Urinary bladder (tissue), 4 donors: ENCODE results near the gene R3HDM2. TPM values are rescaled to one million over a fixed set of nuclear protein-coding genes. Genes with fewer than 3 reads are reported as not detected.

ENCODE experiments used
- DNase-seq: peaks from one replicate; pipeline ENCODE4 v3.0.0-alpha.2; 2015; ENCODE audit errors: extremely low spot score
- H3K27ac ChIP-seq: one replicate; pipeline ENCODE4 v1.5.1; 2013; ENCODE audit warnings: low read depth, mild to moderate bottlenecking, moderate library complexity
- H3K36me3 ChIP-seq: one replicate; pipeline ENCODE4 v1.6.1; 2013; ENCODE audit warnings: mild to moderate bottlenecking, moderate library complexity; ENCODE audit not compliant: insufficient read depth
- H3K4me1 ChIP-seq: one replicate; pipeline ENCODE4 v1.6.1; 2013; ENCODE audit warnings: mild to moderate bottlenecking, moderate library complexity; ENCODE audit not compliant: insufficient read depth
- H3K4me3 ChIP-seq: one replicate; pipeline ENCODE4 v1.5.1; 2013; ENCODE audit warnings: low read depth, low read length
- WGBS: extraction: QIAGEN DNeasy Blood & Tissue Kit; methylation state at CpG from one replicate; pipeline ENCODE4 v1.1.7; 2013; 5-methylcytosine and 5-hydroxymethylcytosine counted together
- polyA plus RNA-seq: library from polyadenylated mRNA; stranded (reverse); fragments of 200-250 nt; gene quantifications from one replicate; pipeline ENCODE4 v1.2.3, GENCODE V29; 2013
- total RNA-seq: library from RNA; depleted of rRNA; stranded (reverse); fragments of >200 nt; gene quantifications from one replicate; pipeline ENCODE4 v1.2.3, GENCODE V29; 2014
- donor health status: healthy with polysubstance abuse.
- donor health status: healthy.

The R3HDM2 gene
- total and polyA plus RNA-seq, 2 donors: 28.0 to 37.0 TPM

- no peaks in the 10 kb centered on the region for H3K4me1 ChIP-seq
- H3K4me3 ChIP-seq: no peak overlapping the region
- 91% methylated on average over 13 of the region's 13 CpGs for WGBS
- H3K27ac ChIP-seq: no peak overlapping the region
- H3K36me3 ChIP-seq: peaks cover 3% of the 10 kb centered on the region
- DNase-seq: no peak
Observed at GRCh38 chr12:57231276-57232021, 199.4 kb downstream of the R3HDM2 start.

DNA sequence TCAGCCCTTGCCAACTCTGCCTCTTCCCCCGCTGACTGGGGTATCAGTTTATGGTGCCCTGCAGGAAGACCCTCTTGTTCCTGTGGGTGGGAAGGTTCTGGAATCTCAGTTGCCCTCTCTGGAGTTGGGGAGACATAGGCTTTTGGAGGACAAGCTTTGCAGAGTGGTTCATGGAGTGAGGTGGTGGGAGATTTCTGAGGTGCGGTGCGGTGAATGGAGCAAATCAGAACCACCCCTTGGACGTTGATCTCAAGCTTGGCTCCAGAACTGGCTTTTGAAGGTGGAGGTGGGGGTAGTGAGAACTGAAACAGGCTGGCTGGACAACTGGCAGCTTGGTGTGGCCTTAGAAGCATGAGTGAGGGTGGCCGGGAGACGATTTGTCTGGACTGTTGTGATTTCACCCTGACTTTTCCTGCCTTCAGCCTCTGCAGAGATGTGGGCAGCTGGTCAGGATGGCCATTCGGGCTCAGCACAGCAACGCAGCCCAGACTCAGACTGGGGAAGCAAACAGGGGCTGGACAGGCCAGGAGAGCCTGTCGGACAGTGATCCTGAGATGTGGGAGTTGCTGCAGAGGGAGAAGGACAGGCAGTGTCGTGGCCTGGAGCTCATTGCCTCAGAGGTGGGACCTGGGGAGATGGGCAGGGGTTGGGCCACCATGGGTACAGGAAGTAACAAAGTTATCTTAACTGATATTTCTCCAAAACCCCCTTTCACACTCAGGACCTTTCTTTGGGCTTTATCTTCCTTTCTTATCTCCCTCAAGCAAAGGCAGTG is 200.3 kb downstream of the R3HDM2 start:
- DNase-seq: no peak
- Histone ChIP-seq H3K4me1 (no peaks in the 10 kb centered on the region), H3K36me3 (peaks cover 3% of the 10 kb centered on the region), H3K4me3 (peak overlapping the region; percentile 57), H3K27ac (no peak overlapping the region)
- WGBS: 43% methylated on average over 10 of the region's 10 CpGs

DNA sequence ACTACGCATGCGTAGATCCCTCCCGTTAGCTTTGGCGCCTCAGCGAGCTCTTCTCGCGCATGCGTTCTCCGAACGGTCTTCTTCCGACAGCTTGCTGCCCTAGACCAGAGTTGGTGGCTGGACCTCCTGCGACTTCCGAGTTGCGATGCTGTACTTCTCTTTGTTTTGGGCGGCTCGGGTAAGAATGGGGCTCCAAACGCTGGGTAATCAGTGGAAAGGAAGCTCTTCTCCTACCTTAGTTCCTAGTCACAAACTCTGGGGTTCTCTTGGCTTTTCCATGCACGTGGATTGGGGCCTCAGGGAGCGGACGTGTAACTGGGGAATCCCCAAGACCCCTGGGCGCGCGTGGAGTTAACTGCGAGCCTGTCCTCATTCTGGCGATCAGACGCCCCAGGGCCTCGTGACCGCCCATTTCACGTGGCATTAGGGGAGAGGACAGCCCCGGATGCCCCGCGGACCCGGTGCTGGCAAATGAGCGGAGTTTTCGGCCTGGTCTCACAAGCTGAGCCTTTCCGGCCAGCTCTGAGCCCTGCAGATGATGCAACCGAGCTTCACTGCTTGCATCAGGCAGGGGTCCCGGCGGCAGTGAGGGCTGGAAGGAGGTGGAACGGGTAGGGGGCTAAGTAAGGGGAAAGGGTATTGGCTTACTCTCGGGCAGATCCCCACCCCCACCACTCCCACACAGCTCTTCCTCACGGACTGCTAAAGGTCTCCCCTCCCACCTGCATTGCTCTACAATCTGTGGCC is 201.0 kb downstream of the R3HDM2 start, which contains the start of gene SHMT2:
SHMT2 (plus strand) TSS at position 78 of the 747 bp plus-strand sequence; CDS start at position 146, 68 bp downstream.
- H3K27ac ChIP-seq: no peak within 1 kb of the TSS
- WGBS: under 1% methylated on average over 42 of the region's 42 CpGs
- no peaks in the 10 kb centered on the region for H3K4me1 ChIP-seq

DNA sequence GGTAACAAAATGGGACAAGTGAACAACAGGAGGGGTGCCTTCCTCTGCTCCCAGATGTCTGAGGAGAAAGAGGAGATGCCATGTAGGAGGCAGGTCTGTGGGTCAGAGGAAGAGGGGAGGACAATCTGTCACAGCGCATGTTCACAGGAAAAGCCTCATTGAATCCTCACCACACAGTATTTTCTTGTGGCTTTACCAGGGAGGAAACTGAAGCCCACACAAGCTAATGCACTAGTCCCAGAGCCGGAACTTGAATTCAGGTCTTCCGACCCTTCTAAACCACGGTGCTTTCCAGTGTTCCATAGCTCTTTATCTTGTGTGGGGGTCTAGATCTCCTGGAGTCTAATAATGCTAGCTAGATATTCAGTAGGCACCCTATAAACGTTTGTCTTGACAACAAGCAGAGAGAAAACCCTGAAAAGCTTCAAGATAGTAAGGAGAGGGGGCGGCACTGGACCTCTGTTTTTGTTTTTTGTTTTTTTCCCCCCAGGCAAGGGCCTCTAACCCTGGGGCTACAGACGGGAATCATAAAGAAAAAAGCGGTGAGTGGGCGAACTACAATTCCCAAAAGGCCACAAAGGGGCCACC is 201.7 kb downstream of the R3HDM2 start:
- peaks cover 3% of the 10 kb centered on the region for H3K36me3 ChIP-seq
- DNase-seq: no peak
- H3K4me1 ChIP-seq: no peaks in the 10 kb centered on the region
- no peak overlapping the region for H3K27ac ChIP-seq
- 15% methylated on average over 9 of the region's 9 CpGs for WGBS
- no peak overlapping the region for H3K4me3 ChIP-seq

More for the DNA sequence above, 201.0 kb downstream of the R3HDM2 start, which contains the start of gene SHMT2:
- Histone ChIP-seq H3K36me3 (peaks cover 3% of the 10 kb centered on the region), H3K4me3 (peak within 1 kb of the TSS; percentile 57)
- peak; percentile 89 for DNase-seq

DNA sequence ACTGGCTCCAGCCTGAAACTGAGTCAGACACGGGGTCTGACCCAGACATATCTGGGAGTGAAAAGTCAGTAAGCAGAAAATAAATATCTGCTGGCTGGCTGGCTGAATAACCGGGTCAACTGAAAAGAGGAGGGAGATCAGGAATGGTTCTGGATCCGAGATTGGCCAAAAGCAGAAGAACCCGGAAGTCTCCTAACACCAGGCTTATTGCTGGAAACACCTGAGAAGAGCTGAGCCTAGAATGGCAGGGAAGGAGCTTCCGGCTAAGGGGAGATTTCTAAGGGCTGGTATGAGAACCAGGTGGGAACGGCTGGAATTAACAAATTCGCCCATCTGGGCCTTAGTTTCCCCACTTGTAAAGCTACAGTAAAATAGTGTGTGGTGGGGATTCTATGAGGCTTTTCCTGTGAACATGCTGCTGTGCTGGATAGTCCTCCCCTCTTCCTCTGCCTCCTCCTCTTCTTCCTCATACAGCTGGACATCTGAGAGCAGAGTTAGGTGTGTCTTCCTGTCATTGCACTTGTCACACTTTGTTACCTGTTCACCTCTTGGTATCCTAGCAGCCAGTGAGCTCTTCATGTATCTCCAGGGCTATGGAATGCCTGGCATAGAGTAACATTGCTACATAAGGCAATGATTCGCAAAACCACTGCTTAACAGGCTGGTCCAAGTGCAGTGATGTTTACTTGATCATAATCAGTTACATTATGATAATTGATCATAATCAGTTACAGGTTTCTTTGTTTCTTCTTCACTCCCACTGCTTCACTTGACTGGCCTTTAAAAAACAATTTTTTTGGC is 203.3 kb downstream of the R3HDM2 start:
- DNase-seq: no peak
- Histone ChIP-seq H3K4me1 (no peaks in the 10 kb centered on the region), H3K4me3 (no peak overlapping the region), H3K27ac (no peak overlapping the region), H3K36me3 (no peaks in the 10 kb centered on the region)
- 51% methylated on average over 8 of the region's 8 CpGs for WGBS

GRCh38 chr12:57226588-57227314 is 204.1 kb downstream of the R3HDM2 start:
- Histone ChIP-seq H3K4me3 (no peak overlapping the region), H3K36me3 (no peaks in the 10 kb centered on the region), H3K27ac (no peak overlapping the region), H3K4me1 (no peaks in the 10 kb centered on the region)
- WGBS: 13% methylated on average over 35 of the region's 35 CpGs
- DNase-seq: no peak

- Histone ChIP-seq H3K4me3 (no peak overlapping the region), H3K27ac (no peak overlapping the region), H3K4me1 (no peaks in the 10 kb centered on the region), H3K36me3 (no peaks in the 10 kb centered on the region)
- 40% methylated on average over 18 of the region's 18 CpGs for WGBS
- DNase-seq: no peak
Observed at GRCh38 chr12:57225680-57226210, 205.1 kb downstream of the R3HDM2 start.

GRCh38 chr12:57224973-57225679 is 205.7 kb downstream of the R3HDM2 start:
- no peak for DNase-seq
- WGBS: 8% methylated on average over 61 of the region's 61 CpGs
- Histone ChIP-seq H3K27ac (no peak overlapping the region), H3K4me1 (no peaks in the 10 kb centered on the region), H3K36me3 (no peaks in the 10 kb centered on the region), H3K4me3 (no peak overlapping the region)

GRCh38 chr12:57224278-57224972 is 206.4 kb downstream of the R3HDM2 start:
- H3K4me1 ChIP-seq: no peaks in the 10 kb centered on the region
- 44% methylated on average over 30 of the region's 30 CpGs for WGBS
- no peak overlapping the region for H3K4me3 ChIP-seq
- no peaks in the 10 kb centered on the region for H3K36me3 ChIP-seq
- DNase-seq: no peak
- H3K27ac ChIP-seq: no peak overlapping the region

DNA sequence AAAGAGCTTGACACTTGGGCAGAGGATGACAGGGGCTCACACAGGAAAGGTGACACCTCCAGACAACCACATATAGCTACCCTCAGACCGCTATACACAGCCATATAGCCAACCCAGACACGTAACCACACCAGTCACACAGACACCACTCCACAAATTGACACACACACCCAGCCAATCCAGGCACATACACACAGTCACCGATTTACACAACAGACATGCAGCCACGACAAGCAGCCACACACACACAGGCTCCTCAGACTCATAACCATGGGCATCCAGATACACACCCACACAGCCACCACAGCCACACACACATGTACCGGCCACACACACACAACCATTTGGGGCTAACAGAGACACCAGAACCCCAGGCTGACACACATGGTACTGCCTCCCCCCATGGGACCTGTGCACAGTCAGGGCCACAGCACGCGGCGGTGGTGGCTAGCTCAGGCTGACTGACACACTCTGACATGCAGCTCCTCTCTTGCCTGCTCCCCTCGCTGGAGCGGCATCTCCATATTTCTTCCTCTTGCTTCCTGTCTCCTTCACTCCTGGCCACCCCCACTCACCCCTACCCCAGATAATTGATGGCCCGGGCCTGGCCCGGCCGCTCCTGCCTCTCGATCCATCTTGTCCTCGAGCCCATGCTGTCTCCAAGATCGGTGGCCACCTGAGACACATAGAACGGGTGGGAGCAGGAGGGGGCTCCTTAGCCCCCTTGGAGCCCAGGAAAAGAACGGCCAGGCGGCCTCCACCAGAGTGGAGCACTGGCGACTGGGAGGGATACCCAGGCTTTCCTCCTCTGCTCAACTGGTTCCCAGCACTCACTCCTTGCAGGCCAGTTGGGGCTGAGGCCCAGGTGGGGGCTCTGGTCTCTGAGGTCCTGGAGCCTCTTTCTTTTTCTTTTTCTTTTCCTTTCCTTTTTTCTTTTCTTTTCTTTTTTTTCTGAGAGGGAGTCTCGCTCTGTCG is 207.4 kb downstream of the R3HDM2 start:
- Histone ChIP-seq H3K4me1 (no peaks in the 10 kb centered on the region), H3K36me3 (no peaks in the 10 kb centered on the region), H3K27ac (no peak overlapping the region), H3K4me3 (no peak overlapping the region)
- WGBS: 64% methylated on average over 22 of the region's 22 CpGs
- no peak for DNase-seq
